K562 (cell line): ENCODE data around the gene PPFIA1. TPM values are rescaled to one million over a fixed set of nuclear protein-coding genes. Genes with fewer than 3 reads are reported as not detected.

ENCODE experiments used
- CCNT2 ChIP-seq: IDR thresholded peaks from 2 replicates; pipeline ENCODE4 v1.6.1; 2011; ENCODE audit warnings: borderline replicate concordance, low read depth, mild to moderate bottlenecking, moderate library complexity, mixed read lengths, low read length; ENCODE audit not compliant: insufficient read length; ENCODE audit errors: extremely low read depth
- MTA2 ChIP-seq: fragments of 450-650 bp; IDR thresholded peaks from 2 replicates; pipeline ENCODE4 v1.6.1; 2016; ENCODE audit warnings: low read depth
- ZC3H11A ChIP-seq: IDR thresholded peaks from 2 replicates; pipeline ENCODE4 v1.6.1; 2012; ENCODE audit warnings: low read depth, low read length, improper control_type of control experiment
- microRNA counts: library from miRNA; unstranded; fragments of <30 nt; microRNA quantifications from one replicate; lab custom pipeline; 2016
- microRNA-seq: library from miRNA; unstranded; fragments of <30 nt; microRNA quantifications from one replicate; pipeline ENCODE4, GENCODE V29; 2018; ENCODE audit warnings: borderline microRNAs expressed
- polyA plus RNA-seq, 8 experiments: library from polyadenylated mRNA; depleted of rRNA in 4 of 8; stranded (reverse) in 5 of 8; unstranded in 3 of 8; fragments of >200 nt; fragmentation: Nextera tagmentation in 2 of 8; fragmentation: Illumina TruSeq in 1 of 8; extraction: Ambion mirVana in 2 of 8; extraction: Trizol in 1 of 8; gene quantifications; 2 replicates each; pipeline versions ENCODE4 v1.2.1 to v1.2.3, GENCODE V29; 2011 to 2014; ENCODE audit warnings: inconsistent platforms in 1 of 8, missing spikeins in 1 of 8
- small RNA-seq: library from RNA; depleted of rRNA; stranded (forward); fragments of <200 nt; gene quantifications from one replicate; pipeline ENCODE3, GENCODE V24; 2014
- total RNA-seq, 7 experiments: library from RNA; depleted of rRNA in 6 of 7; stranded (reverse); fragments of >200 nt in 6 of 7; fragmentation: Illumina TruSeq in 2 of 7; extraction: Trizol in 2 of 7; gene quantifications; 2 replicates each; pipeline versions ENCODE4 v1.2.1 to v1.2.3, GENCODE V29; 2011 to 2021; ENCODE audit warnings: low replicate concordance in 1 of 7
- TF ChIP-seq, protein P1 (sequence below): sonication (generic); formaldehyde crosslinking; IDR thresholded peaks from 2 replicates; pipeline ENCODE4 v1.9.0; 2022; ENCODE audit warnings: mild to moderate bottlenecking, missing genetic modification reagents
- TF ChIP-seq, protein P2 (sequence below): sonication (generic); formaldehyde crosslinking; IDR thresholded peaks from 2 replicates; pipeline ENCODE4 v1.8.1; 2023; ENCODE audit warnings: mild to moderate bottlenecking, missing genetic modification reagents
- TF ChIP-seq, protein P3 (sequence below): sonication (generic); formaldehyde crosslinking; IDR thresholded peaks from 2 replicates; pipeline ENCODE4 v1.8.1; 2022; ENCODE audit warnings: missing genetic modification reagents

The PPFIA1 gene
- total and polyA plus RNA-seq, 9 of the 15 experiments (the other 6 are each of a cell fraction or from before 2014, with no cell fraction given) = 9.9 to 41.5 (median 28.5) TPM

DNA sequence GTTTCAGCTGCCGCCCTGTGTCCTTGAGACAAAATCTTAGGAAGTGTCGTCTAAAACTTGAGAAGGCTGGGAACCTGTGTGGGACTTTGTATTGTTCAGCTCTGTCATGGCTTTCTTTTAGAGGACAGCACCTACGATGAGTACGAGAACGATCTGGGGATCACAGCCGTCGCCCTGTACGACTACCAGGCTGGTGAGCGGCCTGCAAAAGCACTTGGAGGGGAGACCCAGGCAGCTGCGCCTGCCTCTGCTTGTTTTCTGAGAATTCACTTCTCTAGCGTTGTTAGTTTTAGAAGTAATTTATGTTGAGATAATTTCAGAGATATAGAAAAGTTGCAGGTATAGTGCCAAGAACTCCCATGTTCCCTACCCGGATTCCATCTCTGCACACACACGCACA, 163.0 kb downstream of the PPFIA1 start (continued):
- TF ChIP-seq, protein P1, sequence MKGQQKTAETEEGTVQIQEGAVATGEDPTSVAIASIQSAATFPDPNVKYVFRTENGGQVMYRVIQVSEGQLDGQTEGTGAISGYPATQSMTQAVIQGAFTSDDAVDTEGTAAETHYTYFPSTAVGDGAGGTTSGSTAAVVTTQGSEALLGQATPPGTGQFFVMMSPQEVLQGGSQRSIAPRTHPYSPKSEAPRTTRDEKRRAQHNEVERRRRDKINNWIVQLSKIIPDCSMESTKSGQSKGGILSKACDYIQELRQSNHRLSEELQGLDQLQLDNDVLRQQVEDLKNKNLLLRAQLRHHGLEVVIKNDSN (CRISPR knock-in tag) = no peak
- TF ChIP-seq, protein P2, sequence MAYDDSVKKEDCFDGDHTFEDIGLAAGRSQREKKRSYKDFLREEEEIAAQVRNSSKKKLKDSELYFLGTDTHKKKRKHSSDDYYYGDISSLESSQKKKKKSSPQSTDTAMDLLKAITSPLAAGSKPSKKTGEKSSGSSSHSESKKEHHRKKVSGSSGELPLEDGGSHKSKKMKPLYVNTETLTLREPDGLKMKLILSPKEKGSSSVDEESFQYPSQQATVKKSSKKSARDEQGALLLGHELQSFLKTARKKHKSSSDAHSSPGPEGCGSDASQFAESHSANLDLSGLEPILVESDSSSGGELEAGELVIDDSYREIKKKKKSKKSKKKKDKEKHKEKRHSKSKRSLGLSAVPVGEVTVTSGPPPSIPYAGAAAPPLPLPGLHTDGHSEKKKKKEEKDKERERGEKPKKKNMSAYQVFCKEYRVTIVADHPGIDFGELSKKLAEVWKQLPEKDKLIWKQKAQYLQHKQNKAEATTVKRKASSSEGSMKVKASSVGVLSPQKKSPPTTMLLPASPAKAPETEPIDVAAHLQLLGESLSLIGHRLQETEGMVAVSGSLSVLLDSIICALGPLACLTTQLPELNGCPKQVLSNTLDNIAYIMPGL (CRISPR knock-in tag) = no peak
- no peak for TF ChIP-seq MTA2
- TF ChIP-seq ZC3H11A = no peak
- no peak for TF ChIP-seq CCNT2
- TF ChIP-seq, protein P3, sequence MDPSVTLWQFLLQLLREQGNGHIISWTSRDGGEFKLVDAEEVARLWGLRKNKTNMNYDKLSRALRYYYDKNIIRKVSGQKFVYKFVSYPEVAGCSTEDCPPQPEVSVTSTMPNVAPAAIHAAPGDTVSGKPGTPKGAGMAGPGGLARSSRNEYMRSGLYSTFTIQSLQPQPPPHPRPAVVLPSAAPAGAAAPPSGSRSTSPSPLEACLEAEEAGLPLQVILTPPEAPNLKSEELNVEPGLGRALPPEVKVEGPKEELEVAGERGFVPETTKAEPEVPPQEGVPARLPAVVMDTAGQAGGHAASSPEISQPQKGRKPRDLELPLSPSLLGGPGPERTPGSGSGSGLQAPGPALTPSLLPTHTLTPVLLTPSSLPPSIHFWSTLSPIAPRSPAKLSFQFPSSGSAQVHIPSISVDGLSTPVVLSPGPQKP (CRISPR knock-in tag) = no peak

MicroRNA genes within 50 kb of the gene (microRNA counts, 767-probe panel; counts per million panel counts)
- 1,983 counts per million, percentile 51 among the panel's probes with 10 or more counts for microRNA hsa-miR-548k (lab: Ali Mortazavi, UCI)

Small RNA genes within 50 kb of the gene (microRNA-seq; reads per million reads assigned to microRNA genes)
- gene MIR548K = 69.9 reads per million, percentile 77 among the genes with 10 or more reads in this experiment

Small RNA genes within 50 kb of the gene (small RNA-seq; reads per million reads assigned to genes)
- gene MIR548K = 97.9 reads per million, percentile 98 among the genes with 10 or more reads in this experiment

Other genes with a start within 250 kb of the PPFIA1 start
- gene ANO1, start 192.4 kb upstream of the PPFIA1 start, total RNA-seq (2014; rRNA removed) = not detected in 2 replicates
- not detected in 2 replicates for gene ANO1, start 192.4 kb upstream of the PPFIA1 start, total RNA-seq (2014; rRNA removed; fragmentation: Illumina TruSeq; extraction: Trizol)
- not detected in 2 replicates for gene ANO1, start 192.4 kb upstream of the PPFIA1 start, total RNA-seq (2015; rRNA removed; fragmentation: Illumina TruSeq; extraction: Trizol)
- 0.13 TPM in 1 of 2 replicates, not detected in the other for gene ANO1, start 192.4 kb upstream of the PPFIA1 start, total RNA-seq (2021)
- 0.39 TPM in 1 of 2 replicates, not detected in the other for gene ANO1, start 192.4 kb upstream of the PPFIA1 start, polyA plus RNA-seq (2011; rRNA removed)
- gene ANO1, start 192.4 kb upstream of the PPFIA1 start, polyA plus RNA-seq (2014; fragmentation: Illumina TruSeq; extraction: Trizol) = 0.22 TPM in 1 of 2 replicates, not detected in the other
- gene ANO1, start 192.4 kb upstream of the PPFIA1 start, polyA plus RNA-seq (2014; fragmentation: Nextera tagmentation; extraction: Ambion mirVana) = not detected
- gene ANO1, start 192.4 kb upstream of the PPFIA1 start, polyA plus RNA-seq (2014; rRNA removed) = not detected in 2 replicates
- 20.1 and 20.4 TPM in 2 replicates for gene FADD, start 67.4 kb upstream of the PPFIA1 start, total RNA-seq (2014; rRNA removed)
- 15.5 and 17.2 TPM in 2 replicates for gene FADD, start 67.4 kb upstream of the PPFIA1 start, total RNA-seq (2014; rRNA removed; fragmentation: Illumina TruSeq; extraction: Trizol)
- gene FADD, start 67.4 kb upstream of the PPFIA1 start, total RNA-seq (2015; rRNA removed; fragmentation: Illumina TruSeq; extraction: Trizol) = 18.4 and 20.9 TPM in 2 replicates
- 24.1 and 26.2 TPM in 2 replicates for gene FADD, start 67.4 kb upstream of the PPFIA1 start, total RNA-seq (2021)
- 23.6 and 26.9 TPM in 2 replicates for gene FADD, start 67.4 kb upstream of the PPFIA1 start, polyA plus RNA-seq (2011; rRNA removed)
- gene FADD, start 67.4 kb upstream of the PPFIA1 start, polyA plus RNA-seq (2014; fragmentation: Illumina TruSeq; extraction: Trizol) = 17.2 and 17.7 TPM in 2 replicates
- under 1 TPM; 0.29 to 0.30 TPM for gene FADD, start 67.4 kb upstream of the PPFIA1 start, polyA plus RNA-seq (2014; fragmentation: Nextera tagmentation; extraction: Ambion mirVana)
- 26.7 and 28.7 TPM in 2 replicates for gene FADD, start 67.4 kb upstream of the PPFIA1 start, polyA plus RNA-seq (2014; rRNA removed)
- 114 and 127 TPM in 2 replicates for gene CTTN, start 127.8 kb downstream of the PPFIA1 start, total RNA-seq (2014; rRNA removed)
- 92.4 and 92.6 TPM in 2 replicates for gene CTTN, start 127.8 kb downstream of the PPFIA1 start, total RNA-seq (2014; rRNA removed; fragmentation: Illumina TruSeq; extraction: Trizol)
- 104 and 110 TPM in 2 replicates for gene CTTN, start 127.8 kb downstream of the PPFIA1 start, total RNA-seq (2015; rRNA removed; fragmentation: Illumina TruSeq; extraction: Trizol)
- 146 and 158 TPM in 2 replicates for gene CTTN, start 127.8 kb downstream of the PPFIA1 start, total RNA-seq (2021)
- gene CTTN, start 127.8 kb downstream of the PPFIA1 start, polyA plus RNA-seq (2011; rRNA removed) = 90.1 and 102 TPM in 2 replicates
- 99.7 and 102 TPM in 2 replicates for gene CTTN, start 127.8 kb downstream of the PPFIA1 start, polyA plus RNA-seq (2014; fragmentation: Illumina TruSeq; extraction: Trizol)
- 10 to 100 TPM in 1 of 2 experiments, 1 to 10 TPM in 1; 9.9 to 23.1 TPM for gene CTTN, start 127.8 kb downstream of the PPFIA1 start, polyA plus RNA-seq (2014; fragmentation: Nextera tagmentation; extraction: Ambion mirVana)
- 149 and 157 TPM in 2 replicates for gene CTTN, start 127.8 kb downstream of the PPFIA1 start, polyA plus RNA-seq (2014; rRNA removed)